Central memory CD8-positive, alpha-beta T cell (primary cell): ENCODE measurements around the gene SCARF1.

Experiments used
- ATAC-seq: fragments of 150-1000 bp; cut with Tn5 transposase; replicated peaks from 2 replicates; pipeline ENCODE4 v1.10.0; 2022; ENCODE audit warnings: mild to moderate bottlenecking, moderate FRiP score, moderate number of reproducible peaks; ENCODE audit not compliant: poor library complexity, severe bottlenecking; ENCODE audit errors: extremely low read depth
- DNase-seq, 2 donors: peaks; one replicate each; pipeline ENCODE4 v3.0.0; 2021; ENCODE audit warnings: low spot score in 2 of 2
- H3K27ac Mint-ChIP-seq: one replicate; pipeline ENCODE4 v1.8.0; 2022; ENCODE audit warnings: low read depth, mild to moderate bottlenecking, moderate library complexity, mixed read lengths
- H3K27me3 Mint-ChIP-seq: one replicate; pipeline ENCODE4 v1.8.0; 2022; ENCODE audit warnings: mixed read lengths
- H3K36me3 Mint-ChIP-seq: one replicate; pipeline ENCODE4 v1.8.0; 2022; ENCODE audit warnings: mild to moderate bottlenecking, moderate library complexity, mixed read lengths; ENCODE audit not compliant: insufficient read depth
- H3K4me1 Mint-ChIP-seq: one replicate; pipeline ENCODE4 v1.8.0; 2022; ENCODE audit warnings: mixed read lengths
- H3K4me3 Mint-ChIP-seq: one replicate; pipeline ENCODE4 v1.8.0; 2022; ENCODE audit warnings: mild to moderate bottlenecking, moderate library complexity, mixed read lengths
- H3K9me3 Mint-ChIP-seq: one replicate; pipeline ENCODE4 v1.8.0; 2022; ENCODE audit warnings: mixed read lengths

The SCARF1 gene

DNA sequence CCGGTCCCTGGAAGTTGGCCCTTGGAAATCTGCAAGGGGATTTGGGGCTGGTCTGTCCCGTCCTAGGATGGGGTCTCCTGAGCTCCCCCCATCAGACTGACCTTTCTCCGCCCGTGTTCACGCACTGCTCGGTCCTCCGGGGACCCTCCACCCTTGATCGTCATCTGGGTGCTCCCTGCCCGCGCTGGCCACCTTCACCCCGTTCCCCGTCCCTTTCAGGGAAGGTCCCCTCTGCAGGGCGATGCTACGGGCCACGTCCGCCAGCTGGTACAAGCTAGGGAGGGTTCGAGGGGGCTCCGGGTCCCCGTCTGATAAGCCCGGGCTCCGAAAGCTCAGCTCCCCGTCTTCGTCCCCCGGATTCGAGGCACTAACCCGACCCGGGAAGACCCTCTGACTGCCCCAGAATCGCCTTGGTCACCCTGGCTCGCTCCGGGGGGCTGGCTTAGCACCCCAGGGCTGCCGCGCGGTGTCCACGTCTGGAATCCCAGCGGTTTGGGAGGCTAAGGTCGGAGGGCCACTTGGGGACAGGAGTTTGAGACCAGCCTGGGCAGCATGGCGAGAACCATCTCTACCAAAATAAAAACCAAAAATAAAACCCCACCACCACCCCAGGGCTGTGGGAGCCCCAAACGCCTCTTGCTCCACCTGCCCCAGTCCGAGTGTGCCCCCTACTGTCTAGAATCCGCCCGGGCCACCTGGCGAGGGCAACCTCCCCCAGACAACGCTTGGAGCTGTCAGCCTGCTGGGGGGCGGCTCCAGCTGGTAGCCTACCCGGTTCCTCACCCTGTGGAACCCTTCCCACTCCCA lies 15.8 kb downstream of the SCARF1 start:
- H3K9me3 Mint-ChIP-seq, result no peaks in the 10 kb centered on the region
- peaks cover 13% of the 10 kb centered on the region for H3K36me3 Mint-ChIP-seq
- no peaks in the 10 kb centered on the region for H3K27me3 Mint-ChIP-seq
- peak; percentile 63 to 65 for DNase-seq
- peak overlapping the region; percentile 96 for H3K27ac Mint-ChIP-seq
- H3K4me3 Mint-ChIP-seq, result peak overlapping the region; percentile 97
- H3K4me1 Mint-ChIP-seq, result peaks cover 15% of the 10 kb centered on the region
- ATAC-seq, result no peak

DNA sequence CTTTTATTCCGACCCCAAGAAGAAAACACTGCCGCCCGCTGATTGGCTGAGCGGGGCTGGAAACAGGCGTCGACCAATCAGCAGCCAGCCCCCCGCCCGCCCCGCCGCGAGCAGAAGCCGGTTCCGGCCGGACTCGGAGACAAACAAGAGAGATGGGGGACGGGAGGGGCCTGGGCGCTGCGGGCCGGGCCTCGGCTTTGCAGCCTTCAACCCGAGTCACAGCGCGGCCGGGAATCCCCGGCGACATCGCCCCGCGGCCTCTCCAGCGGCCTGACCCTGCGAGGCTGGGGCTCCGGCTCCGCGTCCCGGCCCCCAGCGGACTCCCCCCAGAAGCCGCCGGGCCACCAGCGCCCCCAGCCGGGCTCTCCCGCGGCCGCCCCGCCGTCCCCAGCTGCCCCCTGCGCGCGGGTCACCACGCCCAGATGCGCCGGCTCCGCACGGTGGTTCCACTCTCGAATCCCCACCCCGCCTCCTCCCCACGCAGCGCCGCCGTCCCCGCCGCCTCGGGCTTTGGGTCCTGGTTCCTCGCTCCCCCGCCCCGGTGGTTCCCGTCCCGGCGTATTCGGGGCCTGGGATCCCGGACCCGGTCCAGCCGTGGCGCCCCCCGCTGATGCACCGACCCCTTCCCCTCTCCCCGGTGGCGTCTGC lies 16.6 kb downstream of the SCARF1 start:
- Mint-ChIP-seq H3K27me3 (no peaks in the 10 kb centered on the region), H3K36me3 (peaks cover 13% of the 10 kb centered on the region), H3K4me3 (peak overlapping the region; percentile 97), H3K27ac (peak overlapping the region; percentile 96), H3K4me1 (peaks cover 15% of the 10 kb centered on the region), H3K9me3 (no peaks in the 10 kb centered on the region)
- ATAC-seq (peak; percentile 86), DNase-seq (peak; percentile 74 to 86)

DNA sequence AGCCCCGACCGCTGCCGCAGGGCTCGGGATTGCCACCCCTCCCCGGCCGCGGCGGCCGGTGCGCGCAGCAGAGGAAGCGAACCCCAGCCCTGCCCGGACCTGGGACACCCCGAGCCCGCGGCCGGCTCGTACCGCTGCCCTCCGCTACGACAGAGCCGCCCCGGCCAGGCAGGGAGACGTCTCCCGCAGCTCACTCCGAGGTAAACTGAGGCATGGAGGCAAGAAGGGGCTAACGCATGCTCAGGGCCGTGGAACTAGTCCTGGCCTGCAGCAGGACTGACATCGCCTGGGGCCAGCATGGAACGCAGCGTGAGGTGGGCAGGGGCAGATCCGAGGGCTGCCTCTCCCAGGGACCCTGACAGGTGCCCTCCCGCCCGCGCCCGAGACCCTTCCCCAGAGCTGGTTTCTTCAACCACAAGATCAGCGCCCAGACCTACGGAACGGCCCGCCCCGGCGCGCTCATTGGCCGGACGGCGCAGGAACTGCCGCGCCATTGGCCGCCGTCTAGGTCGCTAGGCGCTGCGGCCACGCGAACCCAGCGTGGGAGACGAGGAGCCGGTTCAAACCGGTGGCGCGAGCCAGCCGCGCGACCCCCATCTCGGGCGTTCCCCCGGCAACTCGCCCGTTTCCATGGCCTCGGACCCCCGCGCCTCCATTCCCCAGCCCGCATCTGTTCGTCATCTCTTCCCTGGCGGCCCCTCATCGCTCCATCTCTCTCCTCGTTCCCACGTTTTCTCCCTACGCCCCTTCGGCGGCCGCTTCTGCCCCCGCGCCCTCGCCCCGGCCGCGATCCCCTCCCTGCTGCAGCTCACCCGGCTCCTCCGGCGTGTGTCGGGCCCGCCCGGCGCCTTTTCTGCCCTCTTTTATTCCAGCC lies 17.3 kb downstream of the SCARF1 start, which contains the start of gene SLC43A2:
Gene SLC43A2 (minus strand): TSS at position 853 of the 874 bp plus-strand sequence. CDS start 960 bp downstream, outside the sequence.
- ATAC-seq, result peak; percentile 76
- no peaks in the 10 kb centered on the region for H3K27me3 Mint-ChIP-seq
- peak within 1 kb of the TSS; percentile 96 for H3K27ac Mint-ChIP-seq
- peak; percentile 50 to 58 for DNase-seq
- H3K9me3 Mint-ChIP-seq, result no peaks in the 10 kb centered on the region
- H3K36me3 Mint-ChIP-seq, result peaks cover 13% of the 10 kb centered on the region
- peak within 1 kb of the TSS; percentile 97 for H3K4me3 Mint-ChIP-seq
- H3K4me1 Mint-ChIP-seq, result peaks cover 15% of the 10 kb centered on the region

DNA sequence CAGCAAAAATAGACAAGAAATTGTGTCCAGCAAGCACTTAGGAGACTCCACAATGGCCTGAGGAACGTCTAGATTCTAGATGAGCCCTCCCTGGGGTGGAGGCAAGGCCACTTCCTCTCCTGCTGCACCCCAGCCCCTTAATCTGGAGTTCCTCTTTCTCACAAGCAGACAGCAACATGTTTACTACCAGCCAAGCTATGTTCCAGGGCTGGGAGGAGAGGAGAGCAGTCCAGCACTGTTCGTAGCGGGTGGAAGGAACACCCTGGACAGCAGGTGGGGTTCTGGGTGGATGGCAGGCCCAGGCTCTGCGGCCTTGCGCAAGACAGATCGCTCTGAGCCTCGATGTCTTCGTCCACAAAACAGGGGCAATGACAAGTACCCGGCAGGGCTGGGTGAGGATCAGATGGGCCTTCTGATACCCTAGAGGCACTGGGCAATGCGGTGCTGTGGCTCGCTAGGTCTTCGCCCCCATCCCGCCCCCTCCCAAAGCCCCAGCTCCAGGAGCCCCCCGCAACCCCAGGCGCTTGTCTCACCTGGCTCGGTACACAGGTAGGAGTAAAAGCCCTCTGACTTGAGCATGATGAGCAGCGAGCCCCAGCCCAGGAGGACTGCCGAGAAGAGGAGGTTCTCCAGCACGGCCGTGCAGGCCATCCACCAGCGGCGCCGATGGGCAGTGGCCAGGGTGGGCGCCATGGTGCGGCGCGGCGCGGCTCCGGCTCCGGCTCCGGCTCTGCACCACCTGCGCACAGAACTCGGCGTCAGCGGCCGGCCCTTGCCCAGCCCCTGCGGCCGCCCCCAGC lies 18.1 kb downstream of the SCARF1 start:
- peaks cover 15% of the 10 kb centered on the region for H3K4me1 Mint-ChIP-seq
- H3K27me3 Mint-ChIP-seq, result no peaks in the 10 kb centered on the region
- peak overlapping the region; percentile 68 for H3K27ac Mint-ChIP-seq
- no peak for DNase-seq
- H3K36me3 Mint-ChIP-seq, result peaks cover 13% of the 10 kb centered on the region
- H3K4me3 Mint-ChIP-seq, result peak overlapping the region; percentile 97
- ATAC-seq, result no peak
- no peaks in the 10 kb centered on the region for H3K9me3 Mint-ChIP-seq

DNA sequence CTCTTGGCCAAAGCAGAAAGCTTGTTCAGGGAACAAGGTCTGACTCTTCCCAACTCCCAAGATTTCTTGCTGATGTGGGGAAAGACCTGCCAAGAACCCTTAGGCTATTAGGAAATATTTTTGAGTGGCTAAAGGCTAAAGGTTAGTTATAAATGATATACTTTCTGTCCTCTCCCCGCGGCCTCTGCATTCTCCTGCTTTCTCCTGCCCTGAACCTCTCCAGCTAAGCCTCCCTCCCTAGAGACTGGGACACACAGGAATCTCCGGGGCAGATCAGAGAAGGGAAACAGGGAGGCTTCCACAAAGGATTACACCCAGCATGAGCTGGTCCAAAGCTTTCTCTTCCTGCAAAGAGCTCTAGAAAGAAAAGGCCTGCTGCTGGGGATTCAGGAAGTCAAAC lies 19.2 kb downstream of the SCARF1 start:
- Mint-ChIP-seq H3K27me3 (no peaks in the 10 kb centered on the region), H3K4me3 (peak overlapping the region; percentile 69), H3K9me3 (no peaks in the 10 kb centered on the region), H3K4me1 (peaks cover 15% of the 10 kb centered on the region), H3K36me3 (peaks cover 13% of the 10 kb centered on the region), H3K27ac (peak overlapping the region; percentile 68)
- no peak for ATAC-seq
- DNase-seq, result no peak

DNA sequence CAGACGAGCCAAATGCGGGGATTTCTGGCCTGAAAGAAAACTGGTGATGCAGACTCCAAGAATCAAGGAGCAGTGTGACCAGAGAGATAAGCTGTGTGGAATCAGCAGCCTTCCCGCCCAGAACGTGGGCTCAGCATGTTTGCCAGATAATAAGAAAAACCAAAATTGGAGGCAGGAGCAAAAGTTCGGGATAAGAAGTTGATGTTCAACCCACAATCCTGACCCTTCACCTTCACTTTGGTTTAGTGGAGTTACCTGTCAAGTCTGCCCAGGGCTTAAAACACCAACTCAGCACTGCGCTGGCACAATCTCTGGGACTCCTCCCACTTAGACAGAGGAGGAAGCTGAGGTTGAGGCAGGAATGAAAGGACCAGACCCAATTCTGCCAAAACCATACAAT lies 20.0 kb downstream of the SCARF1 start:
- Mint-ChIP-seq H3K4me1 (peaks cover 15% of the 10 kb centered on the region), H3K4me3 (no peak overlapping the region), H3K27ac (no peak overlapping the region), H3K27me3 (no peaks in the 10 kb centered on the region), H3K9me3 (no peaks in the 10 kb centered on the region), H3K36me3 (peaks cover 13% of the 10 kb centered on the region)
- ATAC-seq, result no peak
- DNase-seq, result no peak

DNA sequence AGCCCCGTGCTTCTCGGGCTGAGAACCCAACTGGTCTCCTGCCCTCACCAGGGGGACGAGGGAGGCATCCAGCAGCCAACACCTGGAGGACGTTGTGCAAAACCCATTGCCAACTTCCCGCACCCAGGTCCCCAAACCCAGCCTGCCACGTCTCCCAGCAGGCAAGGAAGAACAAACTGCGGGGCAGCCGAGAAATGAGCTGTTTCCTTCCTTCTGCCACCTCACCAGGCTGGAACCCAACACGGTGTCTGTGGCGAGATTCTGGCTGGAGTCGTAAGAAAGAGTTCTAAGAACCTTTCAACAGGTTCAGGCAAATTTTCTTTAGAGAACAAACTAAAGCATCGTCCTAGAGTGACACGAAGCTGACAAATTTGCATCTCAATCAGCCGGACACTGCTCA lies 20.5 kb downstream of the SCARF1 start:
- no peaks in the 10 kb centered on the region for H3K9me3 Mint-ChIP-seq
- ATAC-seq (no peak), DNase-seq (no peak)
- no peaks in the 10 kb centered on the region for H3K27me3 Mint-ChIP-seq
- peaks cover 11% of the 10 kb centered on the region for H3K4me1 Mint-ChIP-seq
- H3K4me3 Mint-ChIP-seq, result no peak overlapping the region
- H3K36me3 Mint-ChIP-seq, result peaks cover 12% of the 10 kb centered on the region
- H3K27ac Mint-ChIP-seq, result no peak overlapping the region

DNA sequence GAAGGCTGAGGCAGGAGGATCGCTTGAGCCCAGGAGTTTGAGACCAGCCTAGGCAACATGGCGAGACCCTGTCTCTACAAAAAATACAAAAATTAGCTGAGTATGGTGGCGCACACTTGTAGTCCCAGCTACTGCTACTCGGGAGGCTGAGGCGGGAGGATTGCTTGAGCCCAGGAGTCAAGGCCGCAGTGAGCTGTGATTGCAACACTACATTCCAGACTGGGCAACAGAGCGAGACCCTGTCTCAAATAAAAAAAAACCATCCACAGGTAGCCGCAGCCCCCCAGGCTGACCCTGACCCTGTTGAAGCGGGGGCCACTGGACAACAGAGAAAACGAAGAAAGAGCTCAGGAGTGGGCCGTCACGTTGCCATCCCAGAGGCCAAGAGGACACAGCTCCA lies 20.9 kb downstream of the SCARF1 start:
- H3K27me3 Mint-ChIP-seq, result no peaks in the 10 kb centered on the region
- ATAC-seq, result no peak
- H3K36me3 Mint-ChIP-seq, result peaks cover 13% of the 10 kb centered on the region
- no peak overlapping the region for H3K27ac Mint-ChIP-seq
- peaks cover 9% of the 10 kb centered on the region for H3K4me1 Mint-ChIP-seq
- H3K9me3 Mint-ChIP-seq, result no peaks in the 10 kb centered on the region
- no peak overlapping the region for H3K4me3 Mint-ChIP-seq
- DNase-seq, result no peak

DNA sequence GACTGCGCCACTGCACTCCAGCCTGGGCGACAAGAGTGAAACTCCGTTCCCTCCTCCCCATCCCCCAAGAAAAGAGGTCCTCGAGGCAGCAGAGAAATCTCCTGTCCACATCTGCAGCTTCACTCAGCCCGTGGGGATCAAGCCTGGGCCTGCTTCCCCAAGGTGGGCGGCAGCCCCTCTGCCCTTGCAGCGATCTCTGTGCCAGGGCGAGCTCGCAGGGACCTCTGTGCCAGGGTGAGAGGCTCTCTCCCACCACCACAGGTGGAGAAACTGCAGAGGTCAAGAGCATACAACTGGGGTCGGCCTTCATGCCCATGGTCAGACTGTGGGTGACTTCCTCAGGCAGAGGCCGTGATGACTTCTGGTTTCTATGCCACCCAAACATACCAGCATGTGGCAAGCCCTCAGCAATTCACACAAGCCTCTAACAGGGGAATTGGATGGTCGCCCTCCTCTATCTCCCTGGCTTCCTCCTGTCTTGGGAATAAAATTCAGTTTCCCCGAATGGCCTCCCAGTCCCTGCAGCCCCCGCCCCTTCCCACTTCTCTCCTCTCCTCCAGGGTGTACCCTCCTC lies 22.4 kb downstream of the SCARF1 start:
- Mint-ChIP-seq H3K27me3 (no peaks in the 10 kb centered on the region), H3K36me3 (peaks cover 6% of the 10 kb centered on the region), H3K27ac (no peak overlapping the region), H3K4me3 (no peak overlapping the region), H3K9me3 (no peaks in the 10 kb centered on the region), H3K4me1 (peaks cover under 1% of the 10 kb centered on the region)
- ATAC-seq (no peak), DNase-seq (no peak)

DNA sequence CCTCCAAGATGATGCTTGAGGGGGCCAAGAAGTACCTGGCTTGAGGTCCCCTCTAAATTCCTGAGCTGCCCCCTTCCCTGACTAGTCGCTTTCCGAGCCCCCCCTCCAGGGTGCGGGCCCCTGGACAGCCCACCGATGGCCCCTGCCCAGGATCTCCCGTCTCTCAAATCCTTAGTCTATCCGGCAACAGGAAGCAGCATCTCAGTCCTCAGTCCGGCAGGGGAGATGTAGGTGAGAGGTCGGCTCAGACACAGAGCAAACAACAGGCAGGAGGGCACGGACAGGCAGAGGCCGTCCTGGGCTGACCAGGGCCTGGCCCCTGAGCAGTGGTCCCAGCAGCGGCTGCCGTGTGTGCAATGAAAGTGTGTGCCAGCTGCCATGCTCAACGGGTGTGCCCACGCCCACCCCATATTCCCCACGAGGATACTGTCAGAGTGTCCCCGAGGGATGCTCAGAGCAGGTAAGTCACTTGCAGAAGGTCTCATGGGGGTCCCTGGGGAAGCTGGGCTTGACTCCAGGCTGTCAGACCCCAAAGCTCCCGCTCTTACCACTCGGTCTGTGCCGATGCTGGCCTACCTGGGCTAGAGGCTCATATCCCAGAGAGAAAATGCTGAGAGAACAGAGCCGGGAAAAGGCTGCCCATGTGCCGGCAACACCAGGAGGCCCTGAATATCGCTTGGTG lies 24.1 kb downstream of the SCARF1 start:
- H3K4me3 Mint-ChIP-seq, result no peak overlapping the region
- ATAC-seq (no peak), DNase-seq (no peak)
- peaks cover 4% of the 10 kb centered on the region for H3K36me3 Mint-ChIP-seq
- H3K27ac Mint-ChIP-seq, result no peak overlapping the region
- H3K9me3 Mint-ChIP-seq, result no peaks in the 10 kb centered on the region
- H3K27me3 Mint-ChIP-seq, result no peaks in the 10 kb centered on the region
- H3K4me1 Mint-ChIP-seq, result no peaks in the 10 kb centered on the region

DNA sequence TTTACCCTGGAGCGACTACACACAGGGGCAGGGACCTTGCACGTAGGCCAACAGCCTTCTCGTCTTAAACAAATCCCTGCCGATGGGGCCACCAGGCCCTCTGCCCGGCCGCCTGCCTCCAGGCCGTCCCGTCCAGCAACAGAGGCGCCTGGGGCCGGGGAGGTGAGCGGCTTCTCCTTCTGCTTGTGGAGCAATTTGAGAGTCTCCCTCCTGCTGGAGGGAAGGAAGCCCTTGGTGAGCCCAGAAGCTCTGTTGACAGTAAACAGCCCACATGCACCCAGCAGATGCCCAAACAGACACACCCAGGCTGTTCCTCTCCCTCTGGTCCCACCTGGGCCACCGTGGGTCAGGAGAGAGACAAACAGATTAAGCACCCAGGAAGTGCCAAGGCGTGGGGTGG lies 25.0 kb downstream of the SCARF1 start:
- Mint-ChIP-seq H3K36me3 (peaks cover 4% of the 10 kb centered on the region), H3K4me1 (no peaks in the 10 kb centered on the region), H3K27me3 (no peaks in the 10 kb centered on the region)

More for the DNA sequence above, 25.0 kb downstream of the SCARF1 start:
- DNase-seq (no peak), ATAC-seq (no peak)
- Mint-ChIP-seq H3K9me3 (no peaks in the 10 kb centered on the region), H3K4me3 (no peak overlapping the region), H3K27ac (no peak overlapping the region)
